22Rv1 (cell line): Measurements from ENCODE around the gene DHRS12.

ENCODE experiments used
- H3K27ac ChIP-seq: fragments of 450-650 bp; 2 replicates; pipeline ENCODE4 v1.5.1; 2017
- CTCF ChIP-seq: fragments of 450-650 bp; IDR thresholded peaks from 2 replicates; pipeline ENCODE4 v1.5.1; 2017; ENCODE audit warnings: mild to moderate bottlenecking
- ZFX ChIP-seq: fragments of 450-650 bp; IDR thresholded peaks from 2 replicates; pipeline ENCODE4 v1.6.1; 2017; ENCODE audit warnings: antibody characterized with exemption, borderline replicate concordance

Gene DHRS12

GRCh38 chr13:51805925-51806324 lies 2.0 kb upstream of the DHRS12 start:
- H3K27ac ChIP-seq, result no peak overlapping the region
- TF ChIP-seq ZFX, result no peak

GRCh38 chr13:51805313-51805712 lies 1.4 kb upstream of the DHRS12 start:
- no peak for TF ChIP-seq CTCF
- TF ChIP-seq ZFX, result no peak

GRCh38 chr13:51804295-51805172 lies 571 bp upstream of the DHRS12 start:
- TF ChIP-seq ZFX (no peak), CTCF (no peak)
- H3K27ac ChIP-seq, result peak overlapping the region; percentile 95

More at GRCh38 chr13:51805313-51805712, 1.4 kb upstream of the DHRS12 start:
- peak overlapping the region; percentile 95; the same call in 1 of the 2 replicates for H3K27ac ChIP-seq

GRCh38 chr13:51802631-51803418 lies 1.1 kb downstream of the DHRS12 start:
- H3K27ac ChIP-seq, result peak overlapping the region; percentile 95
- TF ChIP-seq CTCF (no peak), ZFX (no peak)

GRCh38 chr13:51801631-51802099 lies 2.3 kb downstream of the DHRS12 start:
- no peak for TF ChIP-seq ZFX
- TF ChIP-seq CTCF, result no peak
- peak overlapping the region; percentile 95 for H3K27ac ChIP-seq

GRCh38 chr13:51800486-51800885 lies 3.5 kb downstream of the DHRS12 start:
- no peak for TF ChIP-seq ZFX
- TF ChIP-seq CTCF, result no peak
- no peak overlapping the region; the same call in 1 of the 2 replicates for H3K27ac ChIP-seq

- TF ChIP-seq ZFX (no peak), CTCF (no peak)
- no peak overlapping the region for H3K27ac ChIP-seq
Observed at GRCh38 chr13:51799261-51799660, 4.7 kb downstream of the DHRS12 start.
